NCI-H1694 treated with DMSO at 0.1 percent for 48 hours (cell line): ENCODE measurements around the gene LRMDA.
"Not testable (repeated sequence)": the region's sequence is repeated elsewhere in the genome, so short reads cannot be mapped to it uniquely, and the experiment has no call there.

Experiments used
- DNase-seq: peaks from one replicate; lab custom pipeline; 2025; lab: John Stamatoyannopoulos, UW

LRMDA gene

GRCh38 chr10:75613685-75614504 is 182.5 kb downstream of the LRMDA start:
- DNase-seq = peak; percentile 38

GRCh38 chr10:75616076-75616475 is 184.7 kb downstream of the LRMDA start:
- DNase-seq = no peak

GRCh38 chr10:75616874-75617478 is 185.6 kb downstream of the LRMDA start:
- no peak for DNase-seq

- no peak for DNase-seq
Observed at GRCh38 chr10:75617485-75618155, 186.2 kb downstream of the LRMDA start.

- DNase-seq = no peak
Observed at GRCh38 chr10:75619635-75620034, 188.2 kb downstream of the LRMDA start.

GRCh38 chr10:75620356-75620755 is 188.9 kb downstream of the LRMDA start:
- no peak for DNase-seq

- DNase-seq = not testable (repeated sequence)
Observed at GRCh38 chr10:75621003-75621402, 189.6 kb downstream of the LRMDA start.

GRCh38 chr10:75622503-75622902 is 191.1 kb downstream of the LRMDA start:
- DNase-seq = no peak

GRCh38 chr10:75623310-75624093 is 192.1 kb downstream of the LRMDA start:
- no peak for DNase-seq

GRCh38 chr10:75624638-75625037 is 193.2 kb downstream of the LRMDA start:
- no peak for DNase-seq

GRCh38 chr10:75630746-75631145 is 199.3 kb downstream of the LRMDA start:
- DNase-seq = no peak

- no peak for DNase-seq
Observed at GRCh38 chr10:75632805-75633462, 201.5 kb downstream of the LRMDA start.

- DNase-seq = no peak
Observed at GRCh38 chr10:75633568-75633967, 202.1 kb downstream of the LRMDA start.

GRCh38 chr10:75634947-75635346 is 203.5 kb downstream of the LRMDA start:
- no peak for DNase-seq

- no peak for DNase-seq
Observed at GRCh38 chr10:75638752-75639151, 207.3 kb downstream of the LRMDA start.

GRCh38 chr10:75639736-75640135 is 208.3 kb downstream of the LRMDA start:
- DNase-seq = no peak

- no peak for DNase-seq
Observed at GRCh38 chr10:75640381-75640780, 209.0 kb downstream of the LRMDA start.

- DNase-seq = no peak
Observed at GRCh38 chr10:75640803-75641202, 209.4 kb downstream of the LRMDA start.

GRCh38 chr10:75643405-75643804 is 212.0 kb downstream of the LRMDA start:
- DNase-seq = no peak

GRCh38 chr10:75643944-75644692 is 212.7 kb downstream of the LRMDA start:
- no peak for DNase-seq

GRCh38 chr10:75645704-75646103 is 214.3 kb downstream of the LRMDA start:
- DNase-seq = no peak
